ENCODE measurements around the gene NAP1L5.

The NAP1L5 gene

GRCh38 chr4:88725143-88725542, 27.5 kb upstream of the NAP1L5 start:
- DNase-seq = no peak
- intact Hi-C loops (cut with DNase I) = no loop called here

DNA sequence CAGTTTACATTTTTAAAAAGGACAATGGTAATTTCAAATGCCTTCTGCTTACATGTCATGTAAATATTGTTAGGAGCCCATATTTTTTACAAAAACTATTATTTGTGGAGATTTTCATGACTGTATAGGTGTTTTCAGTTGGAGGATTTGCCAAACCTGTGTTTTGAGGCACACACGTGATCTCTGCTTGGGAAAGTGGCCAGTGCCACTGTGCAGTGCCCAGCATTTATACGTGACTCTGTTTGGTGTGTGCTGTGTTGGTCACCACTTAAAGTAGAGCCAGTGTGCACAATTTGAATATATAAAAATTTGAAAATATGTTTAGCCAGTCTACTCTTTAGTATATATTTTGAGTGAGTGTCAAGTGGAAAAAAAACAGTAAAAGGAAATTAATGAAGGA, 26.8 kb upstream of the NAP1L5 start:
- intact Hi-C loops (cut with DNase I) = no loop called here
- DNase-seq = no peak

DNA sequence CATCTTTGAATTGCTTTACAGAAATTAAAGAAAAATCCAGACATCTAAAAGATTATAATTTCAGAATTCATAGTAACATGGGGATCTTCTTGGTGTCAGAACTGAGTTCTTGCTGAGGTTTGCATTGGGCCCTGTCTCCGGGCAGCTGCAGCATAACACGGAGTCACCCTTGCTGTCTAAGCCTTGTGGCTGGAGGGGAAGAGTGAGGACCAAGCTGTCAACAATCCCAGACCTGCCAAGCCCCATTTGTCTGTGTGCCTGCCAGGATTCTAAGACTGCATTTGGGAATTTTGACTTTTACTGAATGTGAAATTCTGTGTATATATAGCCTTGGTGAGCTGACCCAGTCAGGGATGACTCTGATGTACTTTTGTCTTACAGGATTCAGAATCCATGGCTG, 25.2 kb upstream of the NAP1L5 start:
- intact Hi-C loops (cut with DNase I) = no loop called here
- no peak for DNase-seq

GRCh38 chr4:88722276-88722780, 24.7 kb upstream of the NAP1L5 start:
- no peak for DNase-seq
- intact Hi-C loops (cut with DNase I) = no loop called here

DNA sequence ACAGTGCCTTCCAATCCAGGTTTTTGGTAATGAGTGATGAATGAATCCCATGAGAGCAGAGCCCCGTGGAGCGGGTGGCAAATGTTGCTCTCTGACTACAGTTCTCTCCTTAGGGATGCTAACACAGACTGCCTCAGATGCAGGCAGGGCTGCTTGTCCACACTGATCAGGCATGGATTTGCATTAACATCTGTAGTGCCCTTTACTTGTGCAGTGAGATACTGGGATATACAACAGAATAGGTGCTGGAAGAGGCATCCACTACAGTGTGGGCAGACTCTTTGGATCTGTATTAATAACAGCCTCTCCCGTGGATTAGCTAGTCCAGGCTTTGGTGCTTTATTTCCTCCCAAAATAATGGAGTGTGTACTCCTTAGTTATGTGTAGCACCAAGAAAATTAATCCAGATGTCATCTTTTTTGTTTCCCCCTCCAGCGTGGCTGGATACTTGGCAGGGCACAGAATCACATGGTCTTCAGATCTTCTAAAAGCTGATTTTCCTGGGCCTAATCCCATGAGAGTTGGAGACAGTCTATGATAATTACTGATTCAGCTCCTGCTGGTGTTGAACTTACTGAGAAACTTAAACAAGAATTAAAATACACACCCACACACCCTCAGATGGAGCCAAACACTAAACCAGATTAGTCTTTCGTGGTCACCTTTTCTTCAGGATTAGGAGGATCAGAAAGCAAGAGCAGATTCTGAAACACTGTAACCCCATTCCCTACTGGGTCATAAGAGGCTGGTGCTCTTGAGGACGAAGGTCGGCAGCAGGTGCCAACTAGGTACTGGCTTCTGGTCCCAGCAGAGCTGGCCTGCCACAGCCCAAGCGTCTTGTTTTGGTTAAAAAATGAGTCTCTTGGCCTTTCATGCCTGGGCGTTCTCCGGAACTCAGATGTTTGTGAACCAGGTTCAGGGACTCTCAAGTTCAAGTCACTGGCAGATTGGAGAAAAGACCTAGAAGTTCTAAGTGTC, 23.1 kb upstream of the NAP1L5 start:
- intact Hi-C loops (cut with DNase I) = no loop called here
- DNase-seq = no peak

- no peak for DNase-seq
- intact Hi-C loops (cut with DNase I) = no loop called here
Observed at GRCh38 chr4:88719381-88719780, 21.8 kb upstream of the NAP1L5 start.

- DNase-seq = no peak
- intact Hi-C loops (cut with DNase I) = no loop called here
Observed at GRCh38 chr4:88718098-88718497, 20.5 kb upstream of the NAP1L5 start.

GRCh38 chr4:88713782-88714181, 16.2 kb upstream of the NAP1L5 start:
- no peak for DNase-seq
- intact Hi-C loops (cut with DNase I) = no loop called here

DNA sequence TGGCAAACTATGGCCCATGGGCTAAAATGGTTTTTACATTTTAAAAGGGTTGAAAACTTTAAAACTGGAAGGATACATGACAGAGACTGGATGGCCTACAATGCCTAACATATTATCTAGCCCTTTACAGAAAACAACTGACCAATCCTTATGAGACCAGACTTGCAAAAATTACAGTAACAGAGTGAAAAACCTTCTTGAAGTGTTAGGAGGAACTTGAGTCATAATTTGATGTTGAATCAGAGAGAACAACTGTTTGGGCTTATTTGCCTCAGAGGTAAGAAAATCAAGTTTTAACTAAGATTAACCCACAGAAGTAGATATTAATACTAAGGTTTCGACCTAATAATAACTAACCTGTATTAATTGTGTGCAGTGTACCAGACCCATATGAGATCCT, 12.4 kb upstream of the NAP1L5 start:
- no peak for DNase-seq
- intact Hi-C loops (cut with DNase I) = loop anchor here (10.0 kb wide), 1 partner anchor 95 kb away; no protein-coding TSS in a partner anchor

DNA sequence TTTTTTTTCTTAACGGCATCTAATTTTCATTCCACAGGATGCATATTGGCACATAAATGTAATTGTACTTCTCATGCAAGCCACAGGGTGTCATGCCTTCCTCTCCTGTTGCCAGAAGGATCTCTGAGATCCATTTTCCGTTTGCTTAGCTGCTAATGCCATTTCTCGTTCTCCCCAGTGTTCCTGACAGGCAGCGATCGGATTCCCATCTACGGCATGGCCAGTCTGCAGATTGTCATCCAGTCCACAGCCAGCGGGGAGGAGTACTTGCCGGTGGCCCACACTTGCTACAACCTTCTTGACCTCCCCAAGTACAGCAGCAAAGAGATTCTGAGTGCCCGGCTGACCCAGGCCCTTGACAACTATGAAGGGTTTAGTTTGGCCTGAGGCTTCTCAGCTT, 8.9 kb upstream of the NAP1L5 start:
- intact Hi-C loops (cut with DNase I) = loop anchor here (10.0 kb wide), 1 partner anchor 98 kb away; no protein-coding TSS in a partner anchor
- DNase-seq = peak in 32 of 42 donors; percentile 16 to 83 (median 55)

GRCh38 chr4:88705805-88706492, 8.3 kb upstream of the NAP1L5 start:
- intact Hi-C loops (cut with DNase I) = loop anchor here (10.0 kb wide), 1 partner anchor 99 kb away; no protein-coding TSS in a partner anchor
- peak in 1 of 42 donors; percentile 52 for DNase-seq

GRCh38 chr4:88705223-88705622, 7.6 kb upstream of the NAP1L5 start:
- DNase-seq = no peak
- intact Hi-C loops (cut with DNase I) = loop anchor here (10.0 kb wide), 1 partner anchor 100 kb away; no protein-coding TSS in a partner anchor

DNA sequence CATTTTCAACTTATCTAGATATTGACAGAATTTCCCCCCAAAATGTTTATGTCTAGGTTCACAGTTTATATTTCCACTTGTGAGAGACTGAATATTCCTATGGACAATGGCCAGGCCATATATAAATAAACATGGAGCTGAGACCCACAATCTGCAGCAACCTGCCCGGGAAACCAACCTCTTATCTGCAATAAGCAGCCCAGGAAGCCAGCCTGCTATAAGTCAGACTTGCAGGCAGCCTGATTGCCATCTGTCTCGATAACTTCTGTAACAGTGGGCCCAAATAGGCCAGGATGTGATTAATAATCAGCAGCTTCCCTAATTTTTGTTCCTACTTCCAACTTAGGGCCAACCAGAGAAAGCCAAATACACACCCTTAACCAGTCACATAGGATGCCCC, 5.2 kb upstream of the NAP1L5 start:
- no peak for DNase-seq
- intact Hi-C loops (cut with DNase I) = loop anchor here (10.0 kb wide), 1 partner anchor 102 kb away; no protein-coding TSS in a partner anchor

GRCh38 chr4:88698519-88698918, 890 bp upstream of the NAP1L5 start:
- intact Hi-C loops (cut with DNase I) = no loop called here

GRCh38 chr4:88697141-88697540, 488 bp downstream of the NAP1L5 start:
- peak in 33 of 42 donors; percentile 9 to 70 (median 38) for DNase-seq
- intact Hi-C loops (cut with DNase I) = no loop called here

More at GRCh38 chr4:88698519-88698918, 890 bp upstream of the NAP1L5 start:
- DNase-seq = no peak

GRCh38 chr4:88696630-88697029, 999 bp downstream of the NAP1L5 start:
- intact Hi-C loops (cut with DNase I) = no loop called here

GRCh38 chr4:88693792-88694191, 3.8 kb downstream of the NAP1L5 start:
- intact Hi-C loops (cut with DNase I) = no loop called here

More at GRCh38 chr4:88696630-88697029, 999 bp downstream of the NAP1L5 start:
- DNase-seq = no peak

DNA sequence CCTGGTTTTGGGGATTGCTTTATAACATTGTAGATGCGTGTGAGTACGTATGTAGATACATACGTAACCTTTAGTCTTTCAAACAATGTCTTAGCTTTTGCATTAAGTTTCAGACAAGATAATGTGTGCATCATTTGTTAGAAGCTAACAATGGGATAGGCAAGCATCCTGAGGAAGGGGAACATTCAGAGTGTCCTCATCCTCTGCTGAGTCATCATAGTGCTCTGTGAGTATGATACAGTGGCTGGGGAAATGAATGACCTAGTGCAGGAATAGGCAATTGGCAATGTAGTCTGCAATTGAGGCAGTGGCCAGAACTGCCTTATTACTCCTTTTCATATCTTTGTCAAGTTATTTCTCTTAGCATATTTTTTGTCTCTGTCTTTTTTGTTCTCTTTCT, 7.3 kb downstream of the NAP1L5 start:
- intact Hi-C loops (cut with DNase I) = no loop called here
- DNase-seq = no peak

More at GRCh38 chr4:88693792-88694191, 3.8 kb downstream of the NAP1L5 start:
- DNase-seq = no peak

GRCh38 chr4:88681209-88681608, 16.4 kb downstream of the NAP1L5 start:
- intact Hi-C loops (cut with DNase I) = no loop called here
- DNase-seq = no peak

DNA sequence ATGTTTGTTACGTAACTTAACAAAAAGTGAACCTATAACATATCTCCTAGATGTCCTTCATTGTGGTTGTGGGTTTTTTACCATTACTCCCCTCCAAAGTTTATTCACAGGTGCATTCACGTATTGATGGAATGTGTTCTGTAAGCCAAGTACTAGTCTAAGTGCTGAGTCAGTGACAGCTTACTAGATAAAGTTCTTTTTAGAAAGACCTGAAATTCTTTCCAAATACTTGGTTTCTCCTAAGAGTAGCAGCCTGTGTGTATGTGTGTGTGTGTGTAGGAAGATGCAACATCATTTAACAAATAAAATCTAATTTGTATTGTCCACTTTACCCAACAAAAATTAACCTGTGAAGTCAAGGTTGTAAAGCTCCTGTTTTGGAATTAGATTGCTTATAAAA, 22.1 kb downstream of the NAP1L5 start:
- intact Hi-C loops (cut with DNase I) = no loop called here
- no peak for DNase-seq
